H9 (cell line): ENCODE measurements around the gene COPB2. TPM values are rescaled to one million over a fixed set of nuclear protein-coding genes. Genes with fewer than 3 reads are reported as not detected.

Experiments used
- DNase-seq: peaks from one replicate; pipeline ENCODE4 v3.0.0-alpha.2; 2017
- H2AFZ ChIP-seq: one replicate; pipeline ENCODE4 v1.6.1; 2013; ENCODE audit warnings: mild to moderate bottlenecking, low read length, control low read depth, moderate library complexity
- H2AK5ac ChIP-seq: 2 replicates; pipeline ENCODE4 v1.6.1; 2013; ENCODE audit warnings: low read length, control low read depth, mixed read lengths; ENCODE audit not compliant: insufficient read length
- H2BK120ac ChIP-seq: one replicate; pipeline ENCODE4 v1.6.1; 2013; ENCODE audit warnings: low read depth, mild to moderate bottlenecking, low read length, control low read depth, inconsistent platforms; ENCODE audit not compliant: poor library complexity, severe bottlenecking
- H2BK12ac ChIP-seq: 2 replicates; pipeline ENCODE4 v1.6.1; 2013; ENCODE audit warnings: low read length, control low read depth, mixed read lengths, low read depth; ENCODE audit not compliant: insufficient read length
- H2BK15ac ChIP-seq: 2 replicates; pipeline ENCODE4 v1.6.1; 2013; ENCODE audit warnings: low read depth, low read length, control low read depth
- H2BK20ac ChIP-seq: one replicate; pipeline ENCODE4 v1.6.1; 2013; ENCODE audit warnings: low read depth, mild to moderate bottlenecking, low read length, control low read depth, inconsistent platforms; ENCODE audit not compliant: poor library complexity, severe bottlenecking
- H2BK5ac ChIP-seq: 2 replicates; pipeline ENCODE4 v1.6.1; 2013; ENCODE audit warnings: low read length, control low read depth, mixed read lengths; ENCODE audit not compliant: insufficient read length
- H3K14ac ChIP-seq: 2 replicates; pipeline ENCODE4 v1.6.1; 2013; ENCODE audit warnings: low read length, control low read depth; ENCODE audit not compliant: insufficient read depth
- H3K18ac ChIP-seq: 2 replicates; pipeline ENCODE4 v1.6.1; 2013; ENCODE audit warnings: low read depth, mild to moderate bottlenecking, mixed read lengths, low read length, control low read depth; ENCODE audit not compliant: insufficient read length
- H3K23ac ChIP-seq: 2 replicates; pipeline ENCODE4 v1.6.1; 2013; ENCODE audit warnings: low read length, control low read depth, mixed read lengths, low read depth; ENCODE audit not compliant: insufficient read length
- H3K23me2 ChIP-seq: 2 replicates; pipeline ENCODE4 v1.6.1; 2013; ENCODE audit warnings: low read depth, mild to moderate bottlenecking, mixed read lengths, low read length, control low read depth; ENCODE audit not compliant: insufficient read length, poor library complexity, severe bottlenecking
- H3K27ac ChIP-seq: 2 replicates; pipeline ENCODE4 v1.5.1; 2013; ENCODE audit warnings: low read length, control low read depth, mixed read lengths, low read depth; ENCODE audit not compliant: insufficient read length
- H3K27me3 ChIP-seq: 2 replicates; pipeline ENCODE4 v1.6.1; 2013; ENCODE audit warnings: low read length, control low read depth, inconsistent platforms; ENCODE audit not compliant: insufficient read depth
- H3K4ac ChIP-seq: 2 replicates; pipeline ENCODE4 v1.6.1; 2013; ENCODE audit warnings: low read depth, mild to moderate bottlenecking, control low read depth, inconsistent platforms, low read length, moderate library complexity
- H3K4me1 ChIP-seq: 2 replicates; pipeline ENCODE4 v1.6.1; 2013; ENCODE audit warnings: low read length, control low read depth, inconsistent platforms; ENCODE audit not compliant: insufficient read depth
- H3K4me2 ChIP-seq: 2 replicates; pipeline ENCODE4 v1.6.1; 2013; ENCODE audit warnings: low read length, control low read depth, mixed read lengths; ENCODE audit not compliant: insufficient read length, insufficient read depth
- H3K56ac ChIP-seq: 2 replicates; pipeline ENCODE4 v1.6.1; 2013; ENCODE audit warnings: low read depth, mild to moderate bottlenecking, mixed read lengths, low read length, control low read depth; ENCODE audit not compliant: insufficient read length
- H3K79me1 ChIP-seq: 2 replicates; pipeline ENCODE4 v1.6.1; 2013; ENCODE audit warnings: low read depth, mild to moderate bottlenecking, moderate library complexity, low read length, control low read depth, inconsistent platforms; ENCODE audit not compliant: insufficient read depth, poor library complexity, severe bottlenecking
- H3K79me2 ChIP-seq: 2 replicates; pipeline ENCODE4 v1.6.1; 2013; ENCODE audit warnings: low read length, control low read depth, inconsistent platforms; ENCODE audit not compliant: insufficient read depth
- H3K9ac ChIP-seq: 2 replicates; pipeline ENCODE4 v1.6.1; 2013; ENCODE audit warnings: low read length, control low read depth, mixed read lengths; ENCODE audit not compliant: insufficient read length; ENCODE audit errors: extremely low read depth
- H3K9me3 ChIP-seq: one replicate; pipeline ENCODE4 v1.6.1; 2013; ENCODE audit warnings: low read depth, low read length, inconsistent platforms; ENCODE audit not compliant: control insufficient read depth
- H3T11ph ChIP-seq: one replicate; pipeline ENCODE4 v1.6.1; 2013; ENCODE audit warnings: mild to moderate bottlenecking, low read length, control low read depth, inconsistent platforms
- H4K20me1 ChIP-seq: one replicate; pipeline ENCODE4 v1.6.1; 2013; ENCODE audit not compliant: control insufficient read depth, insufficient read length, insufficient read depth
- H4K5ac ChIP-seq: 2 replicates; pipeline ENCODE4 v1.6.1; 2013; ENCODE audit warnings: low read depth, mild to moderate bottlenecking, mixed read lengths, low read length, control low read depth; ENCODE audit not compliant: insufficient read length
- H4K8ac ChIP-seq: replicated peaks from 2 replicates; pipeline ENCODE4 v1.6.1; 2013; ENCODE audit warnings: low read length, control low read depth, mixed read lengths, low read depth; ENCODE audit not compliant: insufficient read length
- H4K91ac ChIP-seq: 2 replicates; pipeline ENCODE4 v1.6.1; 2013; ENCODE audit warnings: low read depth, mild to moderate bottlenecking, moderate library complexity, mixed read lengths, low read length, control low read depth; ENCODE audit not compliant: insufficient read length
- H3K27ac Mint-ChIP-seq, 3 experiments: 2 replicates in 2 of 3; 3 replicates in 1 of 3; pipeline ENCODE4 v1.8.0; 2020 to 2021; ENCODE audit warnings: mixed read lengths in 3 of 3, mild to moderate bottlenecking in 1 of 3, moderate library complexity in 1 of 3
- H3K27me3 Mint-ChIP-seq: 2 replicates; pipeline ENCODE4 v1.8.0; 2021; ENCODE audit warnings: low read depth, mild to moderate bottlenecking, moderate library complexity, mixed read lengths
- H3K36me3 Mint-ChIP-seq, 3 experiments: 2 replicates in 2 of 3; 3 replicates in 1 of 3; pipeline ENCODE4 v1.8.0; 2020 to 2021; ENCODE audit warnings: low read depth in 3 of 3, mixed read lengths in 3 of 3; ENCODE audit not compliant: insufficient read depth in 1 of 3
- H3K4me1 Mint-ChIP-seq, 2 experiments: 2 replicates each; pipeline ENCODE4 v1.8.0; 2020; ENCODE audit warnings: mixed read lengths in 2 of 2
- H3K4me3 Mint-ChIP-seq, 2 experiments: 2 replicates in 1 of 2; 3 replicates in 1 of 2; pipeline ENCODE4 v1.8.0; 2020 to 2021; ENCODE audit warnings: mild to moderate bottlenecking in 2 of 2, mixed read lengths in 2 of 2, moderate library complexity in 1 of 2
- H3K9me3 Mint-ChIP-seq, 2 experiments: 2 replicates in 1 of 2; 3 replicates in 1 of 2; pipeline ENCODE4 v1.8.0; 2020; ENCODE audit warnings: mild to moderate bottlenecking in 2 of 2, mixed read lengths in 2 of 2, moderate library complexity in 1 of 2
- CTCF ChIP-seq: fragments of 200-600 bp; sonication (generic); conservative IDR thresholded peaks from 3 replicates; pipeline ENCODE4 v1.8.0; 2021; ENCODE audit warnings: antibody characterized with exemption, mild to moderate bottlenecking
- WGBS: extraction: QIAGEN DNeasy Blood & Tissue Kit; methylation state at CpG from one replicate; pipeline ENCODE4 v1.1.7; 2013; ENCODE audit warnings: missing lambda C conversion rate, low lambda C conversion rate, mixed read lengths; ENCODE audit not compliant: insufficient read length; ENCODE audit errors: extremely low coverage; 5-methylcytosine and 5-hydroxymethylcytosine counted together
- total RNA-seq: library from RNA; stranded (reverse); gene quantifications from 2 replicates; pipeline ENCODE4 v1.2.1, GENCODE V29; 2021

Gene COPB2
- total RNA-seq, 1 experiment from 2014 or later, result 121 TPM

DNA sequence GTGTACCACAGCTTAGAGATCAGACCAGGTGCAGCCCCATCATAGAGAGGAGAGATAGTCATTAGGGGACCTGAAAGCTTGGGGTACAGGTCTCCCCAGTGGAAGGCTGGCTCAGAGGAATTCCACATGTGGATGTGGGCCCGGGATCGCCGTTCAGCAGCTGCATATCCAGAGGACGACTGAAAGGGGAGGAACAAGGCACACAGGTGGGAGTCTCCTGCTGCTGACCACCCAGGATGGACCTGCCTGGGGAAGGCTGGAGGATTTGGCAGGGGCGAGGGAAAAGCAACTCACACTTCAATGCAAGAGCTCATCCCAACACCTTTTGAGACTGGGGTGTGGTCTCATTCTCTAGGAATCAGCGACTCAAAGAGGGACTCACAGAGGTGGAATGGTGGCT is 70.6 kb downstream of the COPB2 start:
- H3K4me1 Mint-ChIP-seq, result peaks cover 14 to 17% of the 10 kb centered on the region in 2 experiments
- Histone ChIP-seq H3K23me2 (no peaks in the 10 kb centered on the region), H4K91ac (no peak overlapping the region), H3K9ac (no peak overlapping the region), H4K20me1 (no peaks in the 10 kb centered on the region), H3K4me1 (no peaks in the 10 kb centered on the region), H3T11ph (no peak overlapping the region), H2AFZ (no peak overlapping the region), H3K27me3 (no peaks in the 10 kb centered on the region), H2BK20ac (no peak overlapping the region), H2BK15ac (no peak overlapping the region), H3K14ac (no peak overlapping the region), H2BK120ac (no peak overlapping the region), H3K4me2 (no peak overlapping the region), H2BK12ac (no peak overlapping the region), H3K23ac (no peak overlapping the region), H2AK5ac (no peak overlapping the region), H2BK5ac (no peak overlapping the region), H3K56ac (no peak overlapping the region), H3K79me2 (no peaks in the 10 kb centered on the region), H3K4ac (no peak overlapping the region), H4K8ac (no peak overlapping the region), H3K27ac (no peak overlapping the region), H3K18ac (no peak overlapping the region), H3K79me1 (no peaks in the 10 kb centered on the region), H3K9me3 (no peaks in the 10 kb centered on the region), H4K5ac (no peak overlapping the region)
- H3K27ac Mint-ChIP-seq, result no peak overlapping the region
- WGBS, result no CpG with 5 or more reads among the region's 6 CpGs
- H3K4me3 Mint-ChIP-seq, result no peak overlapping the region
- H3K27me3 Mint-ChIP-seq, result peaks cover 44% of the 10 kb centered on the region
- no peaks in the 10 kb centered on the region for H3K9me3 Mint-ChIP-seq
- TF ChIP-seq CTCF, result no peak
- DNase-seq, result no peak
- H3K36me3 Mint-ChIP-seq, result no peaks in the 10 kb centered on the region; a peak in 1 of 7 replicates
